ENCODE measurements around the gene TFPI.
"Not testable (repeated sequence)": the region's sequence is repeated elsewhere in the genome, so short reads cannot be mapped to it uniquely, and the experiment has no call there.

The TFPI gene

GRCh38 chr2:187527262-187527661 is 27.0 kb downstream of the TFPI start:
- no peak for DNase-seq (ENCODE audit: low spot score)

- DNase-seq (ENCODE audit: low spot score), result no peak
Observed at GRCh38 chr2:187526792-187527191, 27.4 kb downstream of the TFPI start.

- DNase-seq (ENCODE audit: low spot score), result no peak
Observed at GRCh38 chr2:187525163-187525900, 28.9 kb downstream of the TFPI start.

GRCh38 chr2:187523325-187523724 is 30.9 kb downstream of the TFPI start:
- no peak for DNase-seq (ENCODE audit: low spot score)

- DNase-seq (ENCODE audit: low spot score), result no peak
Observed at GRCh38 chr2:187520121-187520624, 34.1 kb downstream of the TFPI start.

GRCh38 chr2:187519419-187520120 is 34.7 kb downstream of the TFPI start:
- no peak for DNase-seq (ENCODE audit: low spot score)

GRCh38 chr2:187517750-187518361 is 36.4 kb downstream of the TFPI start:
- DNase-seq (ENCODE audit: low spot score), result not testable (repeated sequence)

- not testable (repeated sequence) for DNase-seq (ENCODE audit: low spot score)
Observed at GRCh38 chr2:187516630-187517510, 37.4 kb downstream of the TFPI start.

GRCh38 chr2:187514930-187515329 is 39.3 kb downstream of the TFPI start:
- DNase-seq (ENCODE audit: low spot score), result no peak

GRCh38 chr2:187514235-187514829 is 39.9 kb downstream of the TFPI start:
- DNase-seq (ENCODE audit: low spot score), result not testable (repeated sequence)

GRCh38 chr2:187513460-187514234 is 40.6 kb downstream of the TFPI start:
- not testable (repeated sequence) for DNase-seq (ENCODE audit: low spot score)

GRCh38 chr2:187511356-187512315 is 42.6 kb downstream of the TFPI start:
- no peak for DNase-seq (ENCODE audit: low spot score)

- DNase-seq (ENCODE audit: low spot score), result not testable (repeated sequence)
Observed at GRCh38 chr2:187510419-187511355, 43.5 kb downstream of the TFPI start.

GRCh38 chr2:187509667-187510417 is 44.4 kb downstream of the TFPI start:
- no peak for DNase-seq (ENCODE audit: low spot score)

- DNase-seq (ENCODE audit: low spot score), result no peak
Observed at GRCh38 chr2:187506416-187506815, 47.8 kb downstream of the TFPI start.

- no peak for DNase-seq (ENCODE audit: low spot score)
Observed at GRCh38 chr2:187505065-187505672, 49.1 kb downstream of the TFPI start.

GRCh38 chr2:187504312-187504921 is 49.8 kb downstream of the TFPI start:
- no peak for DNase-seq (ENCODE audit: low spot score)

All from cerebellar cortex (tissue), 1 donor.